ENCODE measurements around the gene ROCK1. TPM values are rescaled to one million over a fixed set of nuclear protein-coding genes. Genes with fewer than 3 reads are reported as not detected.

ROCK1 gene
- total and polyA plus RNA-seq, 9 of the 15 experiments (the other 6 are each of a cell fraction or from before 2014, with no cell fraction given) = 7.4 to 28.6 (median 17.7) TPM

- H3K27me3 ChIP-seq (ENCODE audit: control insufficient read depth in 2 of 2, insufficient read depth in 2 of 2, low read length in 2 of 2) = no peaks in the 10 kb centered on the region; a peak in 1 of 5 replicates
- intact Hi-C loops (cut with micrococcal nuclease) = no loop called here
- H2AFZ ChIP-seq (ENCODE audit: low read depth, low read length) = no peak overlapping the region
- ATAC-seq (no peak), FAIRE-seq (no peak), DNase-seq (ENCODE audit: extremely low read depth in 1 of 4, low spot score in 3 of 4) (no peak)
- peak; percentile 63; the same call in 1 of the 2 replicates for TF ChIP-seq CEBPB (tag; IDR thresholded peaks at IDR 0.05)
- TF ChIP-seq HDAC8 (tag; IDR thresholded peaks at IDR 0.05) = no peak
- no peak for TF ChIP-seq BHLHE40 (IDR thresholded peaks at IDR 0.05; ENCODE audit: low read length)
- TF ChIP-seq CEBPG (CRISPR knock-in tag; IDR thresholded peaks at IDR 0.05) = no peak
- 0 out of 4 replicates have a peak, but pooled peaks of 1 of the 2 experiments have one; percentile 28 for TF ChIP-seq CEBPG (tag; conservative IDR thresholded peaks at IDR 0.05 in 1 of 2, IDR thresholded peaks at IDR 0.05 in 1 of 2)
- ChIA-PET CTCF (ENCODE audit: low intra/inter-chr PET ratio) (no interaction called here), POLR2A (no interaction called here)
- no peaks in the 10 kb centered on the region for H3K9me1 ChIP-seq (ENCODE audit: control insufficient read depth, insufficient read depth, low read length)
- no peaks in the 10 kb centered on the region for H3K9me3 ChIP-seq (replicated peaks; ENCODE audit: control insufficient read depth, insufficient read depth, low read depth, low read length)
- no peak overlapping the region for H3K4me3 ChIP-seq
- H3K9ac ChIP-seq (ENCODE audit: insufficient read depth in 1 of 2, low read depth in 2 of 2, low read length in 2 of 2) = no peak overlapping the region
- H3K4me1 ChIP-seq (replicated peaks in 1 of 2; ENCODE audit: control insufficient read depth in 2 of 2, insufficient read depth in 2 of 2, low read length in 2 of 2) = no peaks in the 10 kb centered on the region; a peak in 1 of 5 replicates
- no peaks in the 10 kb centered on the region for H4K20me1 ChIP-seq (replicated peaks; ENCODE audit: control insufficient read depth, insufficient read depth, low read length)
- H3K27ac ChIP-seq (ENCODE audit: extremely low read depth, low read depth, low read length) = no peak overlapping the region
- BruUV-seq (replicated peaks) = no TSS peak
- H3K4me2 ChIP-seq (ENCODE audit: insufficient read depth, low read length) = no peak overlapping the region
- H3K36me3 ChIP-seq (ENCODE audit: control insufficient read depth, insufficient read depth, low read length) = no peaks in the 10 kb centered on the region
- in situ Hi-C loops (cut with MboI) = no loop called here
- H3K79me2 ChIP-seq (ENCODE audit: control insufficient read depth, insufficient read depth, low read length) = no peaks in the 10 kb centered on the region
Measured at GRCh38 chr18:21118806-21119205, 7.2 kb upstream of the ROCK1 start.

- no peaks in the 10 kb centered on the region; a peak in 1 of 5 replicates for H3K4me1 ChIP-seq (replicated peaks in 1 of 2; ENCODE audit: control insufficient read depth in 2 of 2, insufficient read depth in 2 of 2, low read length in 2 of 2)
- POLR2A ChIA-PET = interaction anchor here (2.7 kb wide), 1 partner anchor 14 kb away, joined by 13 read pairs; no protein-coding TSS in a partner anchor
- H2AFZ ChIP-seq (ENCODE audit: low read depth, low read length) = no peak overlapping the region
- TF ChIP-seq ZNF707 (CRISPR knock-in tag; conservative IDR thresholded peaks at IDR 0.05) = no peak
- peak; percentile 21; the same call in 1 of the 2 replicates for TF ChIP-seq PKNOX1 (IDR thresholded peaks at IDR 0.05)
- H3K36me3 ChIP-seq (ENCODE audit: control insufficient read depth, insufficient read depth, low read length) = no peaks in the 10 kb centered on the region
- intact Hi-C loops (cut with micrococcal nuclease) (no loop called here), in situ Hi-C loops (cut with MboI) (no loop called here)
- DNase-seq (ENCODE audit: extremely low read depth in 1 of 4, low spot score in 3 of 4) (peak in 1 of 4 experiments; percentile 7), FAIRE-seq (no peak), ATAC-seq (no peak; the same call in 2 of the 3 replicates)
- no TSS peak for BruUV-seq (replicated peaks)
- H3K9ac ChIP-seq (ENCODE audit: insufficient read depth in 1 of 2, low read depth in 2 of 2, low read length in 2 of 2) = no peak overlapping the region
- H3K4me2 ChIP-seq (ENCODE audit: insufficient read depth, low read length) = no peak overlapping the region
- no peaks in the 10 kb centered on the region for H3K9me1 ChIP-seq (ENCODE audit: control insufficient read depth, insufficient read depth, low read length)
- H4K20me1 ChIP-seq (replicated peaks; ENCODE audit: control insufficient read depth, insufficient read depth, low read length) = no peaks in the 10 kb centered on the region
- WGBS (ENCODE audit: insufficient coverage, low coverage, missing lambda C conversion rate) = 0% methylated on average over 5 of the region's 5 CpGs
- no peaks in the 10 kb centered on the region for H3K9me3 ChIP-seq (replicated peaks; ENCODE audit: control insufficient read depth, insufficient read depth, low read depth, low read length)
- no peak overlapping the region for H3K27ac ChIP-seq (ENCODE audit: extremely low read depth, low read depth, low read length)
- CTCF ChIA-PET (ENCODE audit: low intra/inter-chr PET ratio) = no interaction called here
- no peaks in the 10 kb centered on the region; a peak in 1 of 5 replicates for H3K27me3 ChIP-seq (ENCODE audit: control insufficient read depth in 2 of 2, insufficient read depth in 2 of 2, low read length in 2 of 2)
- H3K4me3 ChIP-seq = no peak overlapping the region
- no peaks in the 10 kb centered on the region for H3K79me2 ChIP-seq (ENCODE audit: control insufficient read depth, insufficient read depth, low read length)
Measured at GRCh38 chr18:21117409-21118131, 6.0 kb upstream of the ROCK1 start.
